Pancreas (tissue), 10 donors: Measurements from ENCODE around the gene CCDC71L. TPM values are rescaled to one million over a fixed set of nuclear protein-coding genes. Genes with fewer than 3 reads are reported as not detected.

Experiments
- ATAC-seq, 4 donors: fragments of 200-7000 bp; cut with Tn5 transposase; one replicate each; pipeline versions ENCODE4 v1.8.0 to v1.9.1; 2020; ENCODE audit warnings: mild to moderate bottlenecking in 4 of 4, moderate library complexity in 4 of 4
- DNase-seq, 6 donors: peaks; one replicate each; pipeline ENCODE4 v3.0.0-alpha.2; 2020
- FAIRE-seq: peaks from 2 replicates; lab custom pipeline; 2012; peaks lifted over from hg19 to GRCh38; lab: Jason Lieb, UNC
- H3K27ac ChIP-seq, 4 donors: fragments of 200-600 bp; sonication (generic); 1 replicate in 3 of 4; 2 replicates in 1 of 4; pipeline versions ENCODE4 v1.5.0 to v1.8.0; 2020
- H3K27me3 ChIP-seq, 4 donors: fragments of 200-600 bp; one replicate each; pipeline ENCODE4 v1.8.0; 2021
- H3K36me3 ChIP-seq, 3 donors: fragments of 200-600 bp; sonication (generic) in 1 of 3; one replicate each; pipeline versions ENCODE4 v1.5.0 to v1.8.0; 2020 to 2021
- H3K4me1 ChIP-seq, 3 donors: fragments of 200-600 bp; one replicate each; pipeline ENCODE4 v1.8.0; 2021
- H3K4me3 ChIP-seq, 4 donors: fragments of 200-600 bp; sonication (generic) in 2 of 4; one replicate each; pipeline versions ENCODE4 v1.5.0 to v1.8.0; 2020 to 2021
- H3K9me3 ChIP-seq, 4 donors: fragments of 200-600 bp; one replicate each; pipeline ENCODE4 v1.8.0; 2021
- WGBS, 2 donors: extraction: QIAGEN DNeasy Blood & Tissue Kit; methylation state at CpG; one replicate each; pipeline ENCODE4 v1.1.7; 2013; 5-methylcytosine and 5-hydroxymethylcytosine counted together
- intact Hi-C, 3 donors: fragments of 100-400 bp; cut with DNase I; formaldehyde crosslinking; loops; one replicate each; pipeline versions ENCODE4 v1.11.1 to v1.14.2; 2022
- polyA plus RNA-seq, 2 donors: library from polyadenylated mRNA; stranded (reverse); fragments of 200-250 nt; gene quantifications; one replicate each; pipeline ENCODE4 v1.2.3, GENCODE V29; 2013
- total RNA-seq, 6 donors: library from RNA; stranded (reverse); fragmentation: NEBNext Ultra II Directional in 4 of 6; extraction: Animal tissue kit (Norgen Biotek cat#: 25700) in 4 of 6; gene quantifications; one replicate each; pipeline versions ENCODE4 v1.2.1 to v1.2.4, GENCODE V29; 2021 to 2023
- TF ChIP-seq, protein P1 (sequence below), 4 donors: fragments of 200-600 bp; sonication (generic) in 3 of 4; IDR thresholded peaks; one replicate each; pipeline versions ENCODE4 v1.5.0 to v1.8.0; 2021; ENCODE audit warnings: antibody characterized with exemption in 4 of 4
- donor health status: healthy with polysubstance abuse.
- donor health status: DM: no; HTN: no; CAD: no; lungs with moderate emphysema.
- donor health status: DM: no; HTN: no; CAD: no.
- donor health status: control.
- donor health status: control.
- donor health status: Bipolar disorder and iron deficiency.
- donor health status: DM: yes; HTN: yes; CAD: no.
- donor health status: DM: no; HTN: no; CAD: no.
- donor health status: DM: no; HTN: no; CAD: no.
- donor health status: DM: yes; HTN: yes; CAD: no.

CCDC71L gene
- total and polyA plus RNA-seq, 8 donors: 4.0 to 18.2 (median 7.7) TPM

GRCh38 chr7:106658316-106659165, 2.4 kb downstream of the CCDC71L start:
- WGBS, 2 donors: 79 to 82% methylated on average over 6 of the region's 6 CpGs
- TF ChIP-seq, protein P1, sequence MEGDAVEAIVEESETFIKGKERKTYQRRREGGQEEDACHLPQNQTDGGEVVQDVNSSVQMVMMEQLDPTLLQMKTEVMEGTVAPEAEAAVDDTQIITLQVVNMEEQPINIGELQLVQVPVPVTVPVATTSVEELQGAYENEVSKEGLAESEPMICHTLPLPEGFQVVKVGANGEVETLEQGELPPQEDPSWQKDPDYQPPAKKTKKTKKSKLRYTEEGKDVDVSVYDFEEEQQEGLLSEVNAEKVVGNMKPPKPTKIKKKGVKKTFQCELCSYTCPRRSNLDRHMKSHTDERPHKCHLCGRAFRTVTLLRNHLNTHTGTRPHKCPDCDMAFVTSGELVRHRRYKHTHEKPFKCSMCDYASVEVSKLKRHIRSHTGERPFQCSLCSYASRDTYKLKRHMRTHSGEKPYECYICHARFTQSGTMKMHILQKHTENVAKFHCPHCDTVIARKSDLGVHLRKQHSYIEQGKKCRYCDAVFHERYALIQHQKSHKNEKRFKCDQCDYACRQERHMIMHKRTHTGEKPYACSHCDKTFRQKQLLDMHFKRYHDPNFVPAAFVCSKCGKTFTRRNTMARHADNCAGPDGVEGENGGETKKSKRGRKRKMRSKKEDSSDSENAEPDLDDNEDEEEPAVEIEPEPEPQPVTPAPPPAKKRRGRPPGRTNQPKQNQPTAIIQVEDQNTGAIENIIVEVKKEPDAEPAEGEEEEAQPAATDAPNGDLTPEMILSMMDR (IDR thresholded peaks at IDR 0.05): no peak
- no peak for ATAC-seq
- H3K36me3 ChIP-seq: no peaks in the 10 kb centered on the region
- H3K27me3 ChIP-seq: no peaks in the 10 kb centered on the region
- no peak for DNase-seq
- intact Hi-C loops: no loop called here
- no peaks in the 10 kb centered on the region for H3K9me3 ChIP-seq
- H3K27ac ChIP-seq: no peak overlapping the region
- H3K4me1 ChIP-seq: peaks cover 11 to 15% (median 14%) of the 10 kb centered on the region in 3 donors
- H3K4me3 ChIP-seq: peak overlapping the region in 2 of 4 donors; percentile 80 to 91
- FAIRE-seq: peak; percentile 65

- peaks cover 11 to 15% (median 14%) of the 10 kb centered on the region in 3 donors for H3K4me1 ChIP-seq
- ATAC-seq (no peak), DNase-seq (no peak), FAIRE-seq (no peak)
- H3K9me3 ChIP-seq: no peaks in the 10 kb centered on the region
- TF ChIP-seq, protein P1 (IDR thresholded peaks at IDR 0.05): no peak
- no peaks in the 10 kb centered on the region for H3K36me3 ChIP-seq
- 65 to 72% methylated on average over 5 of the region's 5 CpGs for WGBS, 2 donors
- intact Hi-C loops: no loop called here
- no peaks in the 10 kb centered on the region for H3K27me3 ChIP-seq
- H3K4me3 ChIP-seq: no peak overlapping the region
- no peak overlapping the region for H3K27ac ChIP-seq
Measured at GRCh38 chr7:106657085-106657991, 3.6 kb downstream of the CCDC71L start.

GRCh38 chr7:106655703-106656498, 5.1 kb downstream of the CCDC71L start:
- no peak for FAIRE-seq
- TF ChIP-seq, protein P1 (IDR thresholded peaks at IDR 0.05): no peak
- intact Hi-C loops: no loop called here
- DNase-seq: no peak
- Histone ChIP-seq H3K9me3 (no peaks in the 10 kb centered on the region), H3K4me3 (no peak overlapping the region), H3K4me1 (peaks cover 11 to 15% (median 14%) of the 10 kb centered on the region in 3 donors), H3K27me3 (no peaks in the 10 kb centered on the region), H3K36me3 (no peaks in the 10 kb centered on the region), H3K27ac (no peak overlapping the region)
- WGBS, 2 donors: 93 to 98% methylated on average over 5 of the region's 5 CpGs
- ATAC-seq: no peak

GRCh38 chr7:106653488-106653887, 7.5 kb downstream of the CCDC71L start:
- ATAC-seq: no peak
- H3K4me3 ChIP-seq: no peak overlapping the region
- no peak overlapping the region for H3K27ac ChIP-seq
- no peaks in the 10 kb centered on the region for H3K9me3 ChIP-seq
- WGBS, 2 donors: 73 to 86% methylated on average over 2 of the region's 2 CpGs
- no peaks in the 10 kb centered on the region for H3K36me3 ChIP-seq
- H3K27me3 ChIP-seq: no peaks in the 10 kb centered on the region
- TF ChIP-seq, protein P1 (IDR thresholded peaks at IDR 0.05): no peak
- H3K4me1 ChIP-seq: peaks cover 4 to 9% (median 8%) of the 10 kb centered on the region in 3 donors
- intact Hi-C loops: no loop called here
- FAIRE-seq: no peak
- DNase-seq: no peak
